MG63 (cell line): ENCODE measurements around the gene CFAP77. TPM values are rescaled to one million over a fixed set of nuclear protein-coding genes. Genes with fewer than 3 reads are reported as not detected.

ENCODE experiments used
- DNase-seq: peaks from one replicate; pipeline ENCODE4 v3.0.0-alpha.2; 2020
- H3K27me3 ChIP-seq: fragments of 250-450 bp; sonication (Bioruptor Pico); 2 replicates; pipeline ENCODE4 v1.5.1; 2020; ENCODE audit warnings: mild to moderate bottlenecking, moderate library complexity
- H3K36me3 ChIP-seq: fragments of 250-450 bp; sonication (Bioruptor Pico); 2 replicates; pipeline ENCODE4 v1.5.1; 2020; ENCODE audit warnings: mild to moderate bottlenecking, moderate library complexity
- H3K4me3 ChIP-seq: fragments of 250-450 bp; sonication (Bioruptor Pico); 2 replicates; pipeline ENCODE4 v1.5.1; 2020; ENCODE audit warnings: mild to moderate bottlenecking, moderate library complexity
- H3K9me3 ChIP-seq: fragments of 250-450 bp; sonication (Bioruptor Pico); 2 replicates; pipeline ENCODE4 v1.5.1; 2020; ENCODE audit warnings: mild to moderate bottlenecking, moderate library complexity
- total RNA-seq: library from RNA; depleted of rRNA; stranded (reverse); fragments of >200 nt; shearing (Covaris generic); gene quantifications from 2 replicates; pipeline ENCODE4 v1.2.3, GENCODE V29; 2014; ENCODE audit warnings: low replicate concordance

The CFAP77 gene
- total RNA-seq, 1 experiment from 2014 or later: not detected

- Histone ChIP-seq H3K4me3 (no peak overlapping the region), H3K36me3 (no peaks in the 10 kb centered on the region), H3K27me3 (peaks cover 7% of the 10 kb centered on the region), H3K9me3 (no peaks in the 10 kb centered on the region)
- DNase-seq: no peak
Observed at GRCh38 chr9:132461971-132462370, 52.0 kb downstream of the CFAP77 start.

- DNase-seq: no peak
- no peak overlapping the region for H3K4me3 ChIP-seq
- H3K36me3 ChIP-seq: no peaks in the 10 kb centered on the region
- no peaks in the 10 kb centered on the region for H3K9me3 ChIP-seq
- H3K27me3 ChIP-seq: peaks cover 10% of the 10 kb centered on the region
Observed at GRCh38 chr9:132464547-132464946, 54.5 kb downstream of the CFAP77 start.

- H3K27me3 ChIP-seq: peaks cover 10% of the 10 kb centered on the region
- no peaks in the 10 kb centered on the region for H3K36me3 ChIP-seq
- DNase-seq: no peak
- H3K9me3 ChIP-seq: no peaks in the 10 kb centered on the region
- no peak overlapping the region for H3K4me3 ChIP-seq
Observed at GRCh38 chr9:132465131-132465635, 55.2 kb downstream of the CFAP77 start.

- Histone ChIP-seq H3K9me3 (no peaks in the 10 kb centered on the region), H3K27me3 (peaks cover under 1% of the 10 kb centered on the region; the same call in 1 of the 2 replicates), H3K4me3 (no peak overlapping the region), H3K36me3 (no peaks in the 10 kb centered on the region)
- no peak for DNase-seq
Observed at GRCh38 chr9:132472199-132472598, 62.2 kb downstream of the CFAP77 start.

- Histone ChIP-seq H3K4me3 (no peak overlapping the region), H3K27me3 (no peaks in the 10 kb centered on the region)
- DNase-seq: no peak
Observed at GRCh38 chr9:132472599-132472998, 62.6 kb downstream of the CFAP77 start.

GRCh38 chr9:132474253-132474652, 64.2 kb downstream of the CFAP77 start:
- H3K36me3 ChIP-seq: no peaks in the 10 kb centered on the region
- H3K9me3 ChIP-seq: no peaks in the 10 kb centered on the region
- H3K27me3 ChIP-seq: no peaks in the 10 kb centered on the region
- H3K4me3 ChIP-seq: no peak overlapping the region
- no peak for DNase-seq

More at GRCh38 chr9:132472599-132472998, 62.6 kb downstream of the CFAP77 start:
- H3K36me3 ChIP-seq: no peaks in the 10 kb centered on the region
- no peaks in the 10 kb centered on the region for H3K9me3 ChIP-seq

GRCh38 chr9:132478353-132479050, 68.5 kb downstream of the CFAP77 start:
- Histone ChIP-seq H3K36me3 (no peaks in the 10 kb centered on the region), H3K4me3 (no peak overlapping the region), H3K27me3 (no peaks in the 10 kb centered on the region), H3K9me3 (no peaks in the 10 kb centered on the region)
- no peak for DNase-seq

- no peak overlapping the region for H3K4me3 ChIP-seq
- DNase-seq: no peak
- H3K36me3 ChIP-seq: no peaks in the 10 kb centered on the region
- H3K27me3 ChIP-seq: no peaks in the 10 kb centered on the region
- H3K9me3 ChIP-seq: no peaks in the 10 kb centered on the region
Observed at GRCh38 chr9:132479733-132480132, 69.7 kb downstream of the CFAP77 start.

GRCh38 chr9:132481053-132481849, 71.2 kb downstream of the CFAP77 start:
- 0 out of 2 replicates have a peak, but pooled peaks cover 2% of the 10 kb centered on the region for H3K27me3 ChIP-seq
- H3K36me3 ChIP-seq: no peaks in the 10 kb centered on the region
- no peaks in the 10 kb centered on the region for H3K9me3 ChIP-seq
- DNase-seq: no peak
- H3K4me3 ChIP-seq: no peak overlapping the region

GRCh38 chr9:132482196-132482813, 72.3 kb downstream of the CFAP77 start:
- no peaks in the 10 kb centered on the region for H3K9me3 ChIP-seq
- H3K27me3 ChIP-seq: peaks cover 9% of the 10 kb centered on the region
- no peak for DNase-seq
- no peaks in the 10 kb centered on the region for H3K36me3 ChIP-seq
- no peak overlapping the region for H3K4me3 ChIP-seq

- Histone ChIP-seq H3K27me3 (peaks cover 24% of the 10 kb centered on the region), H3K4me3 (no peak overlapping the region), H3K36me3 (no peaks in the 10 kb centered on the region), H3K9me3 (no peaks in the 10 kb centered on the region)
- DNase-seq: no peak
Observed at GRCh38 chr9:132485393-132485792, 75.4 kb downstream of the CFAP77 start.

GRCh38 chr9:132486706-132487350, 76.8 kb downstream of the CFAP77 start:
- H3K27me3 ChIP-seq: peaks cover 24% of the 10 kb centered on the region
- DNase-seq: no peak

GRCh38 chr9:132487351-132487791, 77.4 kb downstream of the CFAP77 start:
- Histone ChIP-seq H3K27me3 (peaks cover 24% of the 10 kb centered on the region), H3K36me3 (no peaks in the 10 kb centered on the region)
- no peak for DNase-seq

More at GRCh38 chr9:132486706-132487350, 76.8 kb downstream of the CFAP77 start:
- no peaks in the 10 kb centered on the region for H3K9me3 ChIP-seq
- H3K4me3 ChIP-seq: no peak overlapping the region
- H3K36me3 ChIP-seq: no peaks in the 10 kb centered on the region

GRCh38 chr9:132487980-132488535, 78.0 kb downstream of the CFAP77 start:
- Histone ChIP-seq H3K36me3 (no peaks in the 10 kb centered on the region), H3K9me3 (no peaks in the 10 kb centered on the region), H3K27me3 (peaks cover 24% of the 10 kb centered on the region), H3K4me3 (no peak overlapping the region)
- DNase-seq: no peak

More at GRCh38 chr9:132487351-132487791, 77.4 kb downstream of the CFAP77 start:
- H3K4me3 ChIP-seq: no peak overlapping the region
- no peaks in the 10 kb centered on the region for H3K9me3 ChIP-seq

GRCh38 chr9:132488626-132489025, 78.6 kb downstream of the CFAP77 start:
- DNase-seq: no peak

GRCh38 chr9:132489536-132489935, 79.5 kb downstream of the CFAP77 start:
- H3K36me3 ChIP-seq: no peaks in the 10 kb centered on the region
- DNase-seq: no peak
- no peaks in the 10 kb centered on the region for H3K9me3 ChIP-seq
- peaks cover 24% of the 10 kb centered on the region for H3K27me3 ChIP-seq
- H3K4me3 ChIP-seq: no peak overlapping the region

More at GRCh38 chr9:132488626-132489025, 78.6 kb downstream of the CFAP77 start:
- Histone ChIP-seq H3K4me3 (no peak overlapping the region), H3K9me3 (no peaks in the 10 kb centered on the region), H3K36me3 (no peaks in the 10 kb centered on the region), H3K27me3 (peaks cover 24% of the 10 kb centered on the region)
